ENCODE measurements around the gene PLAGL1.

Gene PLAGL1

DNA sequence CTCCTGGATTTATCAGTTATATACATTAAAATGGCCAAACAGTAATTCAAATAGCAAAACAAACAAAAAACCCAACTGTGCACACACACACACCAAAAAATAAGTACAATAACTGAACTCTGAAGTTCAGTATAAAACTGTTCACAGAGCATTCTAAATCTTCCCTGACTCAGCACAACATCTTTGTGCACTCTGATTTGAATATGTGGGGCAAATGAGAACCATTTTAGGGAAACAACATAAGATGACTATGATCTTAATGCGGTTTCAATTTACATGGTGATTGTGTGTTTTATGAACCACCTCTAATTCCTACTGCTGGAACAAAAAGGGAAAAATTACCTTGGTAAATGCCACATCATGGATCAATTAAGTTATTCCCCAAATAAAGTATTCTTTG lies 41.7 kb downstream of the PLAGL1 start:
- no peak for DNase-seq (ENCODE audit: low read depth in 2 of 2, low spot score in 1 of 2)

DNA sequence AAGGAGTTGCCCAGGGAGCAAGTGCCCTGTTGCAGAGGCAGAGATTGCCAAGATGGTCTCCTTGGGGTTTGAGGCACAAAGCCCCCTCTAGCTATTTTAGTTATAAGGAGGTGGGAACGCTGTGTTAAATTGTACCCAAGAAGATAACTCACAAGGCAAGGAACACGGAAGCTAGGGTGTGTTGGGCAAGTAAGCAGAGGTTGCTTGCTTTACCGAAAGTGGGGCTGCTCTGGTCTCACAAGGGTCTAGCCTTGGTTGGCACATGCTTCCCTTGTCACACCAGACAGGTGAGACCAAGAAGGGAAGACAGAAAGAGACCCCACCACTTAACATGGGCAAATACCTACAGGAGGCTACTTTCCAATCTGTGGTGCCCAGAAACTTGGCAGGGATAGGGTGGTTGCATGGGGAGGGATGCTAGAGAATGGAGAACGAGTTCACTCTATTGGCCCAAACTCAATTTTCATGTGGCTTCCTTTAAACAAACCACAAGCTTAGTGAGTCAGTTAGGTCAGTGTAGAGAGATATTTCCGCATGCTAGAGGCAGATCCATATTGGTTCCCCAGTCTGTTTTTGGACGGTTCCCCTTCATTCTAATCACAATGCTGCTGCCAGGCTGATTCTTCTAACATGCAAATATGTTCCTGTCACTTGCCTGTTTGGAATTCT lies 42.4 kb downstream of the PLAGL1 start:
- no peak for DNase-seq (ENCODE audit: low read depth in 2 of 2, low spot score in 1 of 2)

DNA sequence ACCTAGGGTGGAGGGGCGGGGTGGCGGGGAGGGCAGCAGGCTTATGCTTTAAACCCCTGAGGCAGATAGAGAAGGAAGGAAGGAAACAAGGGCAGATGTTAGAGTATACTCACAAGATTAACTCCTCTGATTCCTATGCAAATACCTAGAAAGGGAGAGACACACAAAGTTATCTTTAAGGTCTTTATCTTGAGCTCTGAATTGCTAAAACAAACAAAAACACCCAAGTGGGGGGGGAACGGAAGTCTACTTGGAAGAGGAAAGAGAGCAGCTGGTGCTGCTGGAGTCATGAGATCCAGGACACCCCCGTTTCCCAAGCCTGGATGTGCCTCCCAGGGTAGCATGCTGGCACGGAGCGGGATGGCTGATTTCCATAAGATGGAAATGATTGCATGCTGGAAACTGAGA lies 43.4 kb downstream of the PLAGL1 start:
- DNase-seq (ENCODE audit: low read depth in 2 of 2, low spot score in 1 of 2) = no peak

DNA sequence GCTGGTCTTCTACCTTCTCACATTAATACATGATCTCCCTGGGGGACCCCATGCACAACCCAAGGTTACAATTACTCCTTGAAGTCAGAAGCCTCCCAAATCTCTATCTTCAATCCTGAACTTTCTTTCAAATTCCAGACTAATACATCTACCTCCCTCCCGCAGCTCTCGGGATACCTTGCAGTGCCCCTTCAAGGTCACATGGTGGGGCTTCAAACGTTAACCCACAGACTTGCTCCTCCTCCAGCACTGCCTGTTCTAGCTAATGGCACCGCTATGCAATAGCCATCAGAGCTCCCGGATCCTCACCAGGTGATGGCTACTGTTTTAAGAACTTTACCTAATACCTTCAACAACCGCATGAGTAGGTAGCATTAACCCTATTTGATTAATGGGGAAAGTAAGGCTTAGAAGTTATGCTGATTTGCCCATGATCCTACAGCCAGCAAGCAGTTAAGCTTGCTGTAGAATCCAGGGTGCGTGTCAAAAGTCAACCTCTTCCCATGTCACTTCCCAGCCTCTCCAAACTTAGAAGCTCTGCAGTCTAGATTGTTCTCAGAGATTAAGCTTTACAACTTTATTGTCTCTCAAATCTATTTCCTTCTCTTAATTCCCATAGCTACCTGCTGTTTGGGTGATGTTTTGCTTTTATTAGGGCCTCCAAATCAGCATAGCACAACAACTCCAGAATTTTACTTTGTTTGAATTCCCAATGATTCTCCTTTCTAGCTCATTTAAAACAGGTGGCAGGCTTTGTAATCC lies 44.7 kb downstream of the PLAGL1 start:
- no peak for DNase-seq (ENCODE audit: low read depth in 2 of 2, low spot score in 1 of 2)

DNA sequence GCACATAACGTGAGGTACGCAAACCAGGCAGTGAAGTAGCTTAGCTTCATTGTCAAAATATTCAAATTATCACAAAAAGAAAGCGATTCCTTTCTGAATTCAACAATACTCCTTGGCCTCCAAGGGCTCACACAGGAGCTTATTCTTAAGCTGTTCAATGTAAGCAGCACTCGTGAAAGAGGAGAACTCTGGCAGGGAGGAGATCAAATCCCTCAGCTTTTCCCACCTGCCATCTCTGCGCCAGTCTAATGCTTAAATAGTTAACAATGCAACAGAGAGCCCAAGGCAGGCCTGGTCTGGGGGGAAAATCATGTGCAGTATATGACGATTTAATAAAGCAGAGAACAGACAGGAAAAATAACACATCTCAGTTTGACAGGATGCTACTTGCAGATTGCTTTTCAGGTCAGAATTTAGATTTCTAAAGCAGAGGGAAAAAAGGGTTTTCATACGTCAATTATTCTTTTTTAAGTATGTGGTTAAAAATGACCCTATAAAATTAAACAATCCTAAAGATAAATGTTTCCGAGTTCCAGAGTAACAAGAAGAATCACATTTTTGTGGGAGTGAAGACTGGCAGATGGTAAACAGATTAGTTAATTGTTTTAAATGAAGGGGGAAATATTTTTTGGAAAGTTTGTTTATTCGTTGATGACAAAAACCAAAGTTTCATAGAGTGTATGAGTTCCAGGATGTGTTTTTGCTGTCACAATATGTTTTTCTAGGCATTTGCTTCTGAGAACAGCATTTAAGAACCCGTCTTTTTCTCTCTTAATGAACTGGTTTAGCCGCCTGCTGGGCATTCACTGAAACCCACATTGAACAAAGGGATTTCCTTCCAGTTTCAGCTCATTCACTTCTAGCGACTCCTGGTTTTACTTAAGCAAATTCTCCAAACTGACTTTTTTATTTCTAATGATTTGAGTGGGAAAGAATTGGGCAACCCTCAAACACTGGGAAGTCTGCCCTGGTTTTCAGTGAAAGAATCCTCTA lies 45.9 kb downstream of the PLAGL1 start:
- no peak for DNase-seq (ENCODE audit: low read depth in 2 of 2, low spot score in 1 of 2)

DNA sequence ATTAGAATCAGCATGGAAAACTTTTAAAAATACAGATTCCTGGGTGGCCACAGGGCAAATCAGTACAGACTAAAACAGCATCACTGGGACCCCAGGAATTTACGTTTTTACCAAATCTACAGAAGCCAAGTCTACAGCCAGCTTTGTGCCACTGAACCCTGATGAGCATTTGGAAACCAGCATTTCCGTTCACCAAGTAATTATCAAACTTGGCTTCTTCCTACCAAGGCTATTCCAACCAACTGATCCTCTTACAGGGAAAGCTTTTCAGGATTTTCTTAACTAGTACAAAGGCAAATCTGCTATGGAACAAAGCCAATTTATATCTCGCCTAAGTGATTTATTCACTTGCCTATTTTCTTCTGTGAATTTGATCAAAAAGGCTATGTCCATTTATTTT lies 47.0 kb downstream of the PLAGL1 start:
- no peak for DNase-seq (ENCODE audit: low read depth in 2 of 2, low spot score in 1 of 2)

DNA sequence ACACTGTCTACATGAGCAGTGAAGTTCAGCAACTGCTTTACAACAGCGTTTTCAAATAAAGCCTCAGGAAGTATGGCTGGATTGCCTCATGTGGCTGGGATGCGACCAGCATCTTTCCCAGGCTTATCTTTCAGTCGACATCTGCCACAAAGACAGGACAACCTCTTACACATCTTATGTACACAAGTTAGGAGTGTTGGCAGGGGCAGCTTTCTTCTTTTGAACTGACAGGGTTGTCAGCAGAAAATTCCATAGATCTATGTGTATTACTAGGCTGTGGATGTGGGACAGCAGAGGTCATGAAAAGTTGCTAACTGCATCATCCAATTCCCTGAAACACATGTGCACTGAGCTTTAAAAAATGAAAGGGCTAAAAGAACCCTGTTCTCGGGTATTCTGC lies 48.1 kb downstream of the PLAGL1 start:
- no peak for DNase-seq (ENCODE audit: low read depth in 2 of 2, low spot score in 1 of 2)

DNA sequence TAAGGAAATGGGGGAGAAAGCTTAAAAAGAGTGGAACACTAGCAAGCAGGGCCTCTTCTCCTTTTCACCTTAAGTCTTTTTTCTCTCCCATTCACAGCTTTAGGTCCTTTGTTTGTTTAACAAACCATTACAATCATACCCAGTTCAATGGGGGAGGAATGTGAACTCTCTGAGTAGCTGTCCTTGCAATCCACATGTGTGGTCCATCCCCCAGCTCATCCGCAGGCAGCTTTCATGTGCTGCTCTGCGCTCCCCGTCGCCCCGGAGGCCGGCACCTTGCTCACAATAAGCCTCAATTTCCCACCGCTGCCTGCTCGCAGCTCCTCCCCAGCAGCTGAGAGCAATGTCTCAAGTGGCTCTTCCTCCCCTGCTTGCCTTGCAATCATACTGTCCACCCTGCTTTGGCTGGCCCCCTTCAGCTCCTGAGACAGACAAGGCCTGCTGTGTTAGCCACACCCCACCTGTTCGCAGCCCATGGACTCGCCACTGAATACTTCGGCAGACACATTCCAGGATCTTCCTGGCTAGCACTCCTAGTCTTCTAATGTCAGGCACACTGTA lies 49.1 kb downstream of the PLAGL1 start:
- DNase-seq (ENCODE audit: low read depth in 2 of 2, low spot score in 1 of 2) = no peak

DNA sequence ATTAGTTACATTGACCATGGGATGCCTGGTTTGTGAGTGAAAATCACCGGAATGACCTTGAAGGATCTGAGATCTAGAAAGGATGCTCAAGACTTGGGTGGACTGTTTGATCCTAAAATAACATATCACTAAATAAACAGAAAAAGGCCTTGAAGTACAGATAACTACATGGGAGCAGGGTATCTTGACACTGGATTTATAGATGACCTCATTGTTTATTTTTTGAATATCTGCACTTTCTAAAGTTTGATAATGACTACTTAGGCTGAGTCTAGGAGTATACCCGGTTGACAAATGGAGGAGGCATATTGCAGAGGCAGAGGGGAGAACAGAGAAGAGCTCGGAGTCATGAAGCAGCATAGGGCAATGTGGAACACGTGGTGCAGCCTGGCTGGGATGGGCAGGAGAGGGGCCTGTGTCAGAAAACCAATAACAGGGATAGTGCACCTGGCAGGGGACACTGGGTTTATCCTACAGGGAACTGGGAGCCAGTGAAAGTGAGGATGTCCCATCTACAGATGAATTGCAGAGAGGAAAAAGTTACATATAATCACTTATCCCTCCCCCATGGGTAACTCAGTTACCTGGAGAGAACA lies 50.3 kb downstream of the PLAGL1 start:
- DNase-seq (ENCODE audit: low read depth in 2 of 2, low spot score in 1 of 2) = no peak

DNA sequence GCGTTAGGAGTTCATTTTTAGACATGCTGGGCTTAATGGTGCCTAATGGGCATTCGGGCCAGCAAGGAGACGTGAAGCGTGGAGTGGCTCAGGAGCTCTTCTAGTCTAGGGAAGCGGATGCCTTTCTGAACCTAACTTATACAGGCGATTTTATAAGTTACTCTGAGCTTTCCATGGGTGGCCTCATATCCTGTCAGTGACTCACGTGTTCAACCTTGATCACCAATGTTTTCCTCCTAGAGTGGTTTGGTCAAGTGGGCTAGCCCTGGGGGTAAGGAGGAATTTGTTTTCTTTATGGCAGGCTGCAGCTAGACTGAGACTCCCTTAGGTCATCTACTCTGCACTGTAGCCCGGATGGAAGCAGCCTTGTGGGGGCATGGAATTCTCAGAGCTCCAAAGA lies 52.1 kb downstream of the PLAGL1 start:
- no peak for DNase-seq (ENCODE audit: low read depth in 2 of 2, low spot score in 1 of 2)

DNA sequence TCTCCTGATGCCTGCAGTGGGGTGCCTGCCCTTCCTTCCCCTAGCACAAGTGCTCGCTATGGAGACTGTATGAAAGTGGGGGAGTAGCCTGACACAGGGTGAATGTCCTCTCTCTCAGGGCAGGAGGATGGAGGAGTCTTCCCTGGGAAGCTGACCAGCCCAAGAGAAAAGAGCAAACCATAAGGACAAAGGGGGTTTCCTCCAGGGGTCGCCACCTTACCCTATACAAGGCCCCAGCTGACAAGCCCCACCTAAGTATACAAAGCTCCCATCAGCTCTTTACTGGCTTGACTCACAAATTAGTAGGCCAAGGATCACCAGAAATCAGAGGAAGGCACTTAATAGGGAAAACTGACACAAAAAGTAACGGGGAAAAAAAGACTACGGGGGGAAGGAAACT lies 54.1 kb downstream of the PLAGL1 start:
- no peak for DNase-seq (ENCODE audit: low read depth in 2 of 2, low spot score in 1 of 2)

DNA sequence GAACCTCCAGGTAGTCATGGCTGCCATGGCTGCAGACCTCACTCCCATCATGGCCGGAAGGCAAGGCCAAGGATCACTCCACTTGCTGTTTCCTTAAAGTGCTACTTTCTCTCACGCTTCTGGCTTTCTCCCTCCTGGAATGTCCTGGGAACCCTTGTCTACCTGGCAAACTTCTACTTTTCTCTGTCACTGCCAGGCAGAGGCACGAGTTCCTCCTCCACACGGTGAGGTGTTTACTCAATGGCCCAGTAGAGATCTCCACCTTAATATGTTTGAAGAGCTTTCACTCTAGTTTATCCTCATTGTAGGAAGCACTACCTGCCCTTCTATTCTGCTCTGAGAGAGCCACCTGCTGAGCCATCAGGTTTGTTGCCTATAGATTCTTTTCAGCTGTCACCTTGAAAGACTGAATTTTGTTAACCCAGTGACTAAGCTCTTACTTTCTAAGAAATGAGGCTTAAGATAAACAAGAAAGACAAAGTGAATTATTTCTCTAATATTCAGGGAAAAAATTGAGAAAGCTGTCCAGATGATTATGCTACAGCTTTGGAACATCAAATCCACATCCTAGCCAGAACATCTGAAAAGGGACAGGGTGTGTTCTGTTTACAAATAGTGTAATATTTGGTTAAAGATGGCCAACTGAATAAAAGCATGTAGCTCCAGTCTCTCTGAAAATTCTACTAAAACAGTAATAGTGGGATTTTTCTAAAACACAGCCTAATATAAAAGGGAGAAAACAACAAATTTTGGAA lies 54.9 kb downstream of the PLAGL1 start:
- no peak for DNase-seq (ENCODE audit: low read depth in 2 of 2, low spot score in 1 of 2)

DNA sequence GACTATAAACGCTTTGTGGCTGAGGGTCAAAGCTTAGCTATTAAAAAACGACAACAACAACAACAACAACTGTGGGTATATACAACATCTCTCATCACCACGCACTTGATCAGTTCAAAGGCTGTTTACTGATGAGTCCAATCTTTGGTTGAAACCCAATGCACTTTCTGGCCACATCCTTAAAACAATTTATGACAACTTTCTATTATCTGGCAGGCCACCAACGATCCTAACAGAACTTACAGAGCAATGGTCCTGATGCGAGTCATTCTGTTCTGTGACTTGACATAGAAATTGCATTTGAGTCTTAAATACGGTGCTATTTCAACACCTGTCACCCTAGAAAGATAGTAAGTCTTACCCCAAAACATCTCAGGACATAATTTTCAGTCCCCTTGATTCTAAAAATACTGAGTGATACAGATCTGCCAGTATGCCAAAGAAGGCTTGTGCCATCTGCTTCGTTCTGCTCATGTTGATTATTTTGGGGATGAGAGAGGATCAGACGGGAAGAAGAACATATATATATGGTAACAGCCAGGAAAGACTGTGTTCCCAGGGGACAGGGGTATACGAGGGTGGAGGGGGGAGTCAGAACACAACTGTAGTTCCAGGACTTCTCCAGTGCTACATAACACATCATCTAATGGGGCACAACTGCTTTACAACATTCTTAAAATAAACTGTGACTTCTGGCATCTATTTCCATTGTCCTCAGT lies 55.8 kb downstream of the PLAGL1 start:
- no peak for DNase-seq (ENCODE audit: low read depth in 2 of 2, low spot score in 1 of 2)

DNA sequence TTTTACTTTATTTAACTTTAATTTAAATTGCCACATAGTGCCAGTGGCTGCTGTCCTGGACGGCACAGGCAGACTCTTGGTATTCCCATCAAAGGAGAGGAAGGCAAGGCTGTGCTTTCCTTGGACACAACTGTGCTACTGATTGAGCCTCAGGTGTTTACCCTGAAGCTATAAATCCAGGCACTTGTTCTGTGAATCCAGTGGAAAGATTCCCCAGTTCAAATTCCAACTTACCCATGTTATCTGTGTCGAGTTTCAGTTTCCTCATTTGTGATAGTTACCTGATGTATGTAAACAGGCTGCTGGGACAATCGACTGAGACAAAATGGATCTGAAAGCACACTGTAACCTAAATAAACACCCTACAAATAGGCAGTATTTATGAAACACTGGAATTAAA lies 57.2 kb downstream of the PLAGL1 start:
- no peak for DNase-seq (ENCODE audit: low read depth in 2 of 2, low spot score in 1 of 2)

DNA sequence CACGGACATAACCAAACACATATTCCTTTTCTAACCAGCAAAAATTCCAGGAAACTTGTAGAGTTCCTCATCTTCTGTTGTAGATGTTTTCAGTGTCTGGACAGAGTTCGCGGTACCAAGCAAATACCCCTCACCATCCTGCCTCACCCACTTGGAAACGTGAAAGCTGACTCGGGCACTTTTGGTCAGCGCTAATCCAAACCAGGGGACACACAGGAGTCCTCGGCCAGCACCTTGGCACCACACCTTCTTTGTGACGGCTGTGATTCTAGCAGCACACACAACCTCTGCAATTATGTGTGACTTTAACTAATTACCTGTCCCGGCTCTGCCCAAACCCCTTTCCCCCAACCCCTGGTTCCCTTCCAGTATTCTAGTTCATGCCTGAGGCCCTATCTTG lies 58.1 kb downstream of the PLAGL1 start:
- DNase-seq (ENCODE audit: low read depth in 2 of 2, low spot score in 1 of 2) = no peak

DNA sequence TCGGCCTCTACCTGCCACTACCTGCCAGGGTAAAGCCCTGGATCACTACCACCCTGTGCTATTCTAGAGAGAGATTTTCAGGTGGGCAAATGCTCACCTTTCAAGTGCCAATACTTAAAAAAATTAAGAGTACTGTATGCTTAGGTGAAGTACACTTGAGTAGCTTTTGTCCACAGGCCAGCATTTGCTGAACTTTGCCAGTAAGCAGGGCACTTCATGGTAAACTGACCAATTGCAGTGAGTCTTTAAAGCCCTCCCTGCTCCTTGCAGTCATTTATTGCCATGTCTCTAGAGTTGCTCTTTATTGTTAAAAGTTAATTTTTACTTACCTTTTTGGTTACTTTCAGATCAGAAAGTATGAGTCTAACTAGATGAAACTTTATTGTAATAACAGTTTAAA lies 58.5 kb downstream of the PLAGL1 start:
- DNase-seq (ENCODE audit: low read depth in 2 of 2, low spot score in 1 of 2) = no peak

DNA sequence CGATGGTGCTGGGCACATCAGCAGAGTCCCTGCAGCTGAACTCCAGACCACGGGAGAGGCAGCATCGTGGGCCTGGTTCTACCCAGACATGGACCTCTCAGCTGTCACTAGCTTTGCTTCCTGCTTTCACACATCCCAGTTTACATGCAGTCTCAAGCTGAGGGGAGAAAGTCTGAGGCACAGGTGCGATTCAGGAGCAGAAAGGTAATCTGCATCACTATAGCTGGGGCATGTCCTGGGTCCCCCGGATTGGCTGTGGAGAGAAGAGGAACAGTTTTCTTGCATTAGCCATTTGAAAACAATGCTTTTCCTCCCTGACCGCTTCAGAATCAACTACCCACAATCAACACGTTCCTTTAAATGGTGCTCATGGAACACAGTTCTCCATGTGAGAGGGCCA lies 59.9 kb downstream of the PLAGL1 start:
- no peak for DNase-seq (ENCODE audit: low read depth in 2 of 2, low spot score in 1 of 2)

DNA sequence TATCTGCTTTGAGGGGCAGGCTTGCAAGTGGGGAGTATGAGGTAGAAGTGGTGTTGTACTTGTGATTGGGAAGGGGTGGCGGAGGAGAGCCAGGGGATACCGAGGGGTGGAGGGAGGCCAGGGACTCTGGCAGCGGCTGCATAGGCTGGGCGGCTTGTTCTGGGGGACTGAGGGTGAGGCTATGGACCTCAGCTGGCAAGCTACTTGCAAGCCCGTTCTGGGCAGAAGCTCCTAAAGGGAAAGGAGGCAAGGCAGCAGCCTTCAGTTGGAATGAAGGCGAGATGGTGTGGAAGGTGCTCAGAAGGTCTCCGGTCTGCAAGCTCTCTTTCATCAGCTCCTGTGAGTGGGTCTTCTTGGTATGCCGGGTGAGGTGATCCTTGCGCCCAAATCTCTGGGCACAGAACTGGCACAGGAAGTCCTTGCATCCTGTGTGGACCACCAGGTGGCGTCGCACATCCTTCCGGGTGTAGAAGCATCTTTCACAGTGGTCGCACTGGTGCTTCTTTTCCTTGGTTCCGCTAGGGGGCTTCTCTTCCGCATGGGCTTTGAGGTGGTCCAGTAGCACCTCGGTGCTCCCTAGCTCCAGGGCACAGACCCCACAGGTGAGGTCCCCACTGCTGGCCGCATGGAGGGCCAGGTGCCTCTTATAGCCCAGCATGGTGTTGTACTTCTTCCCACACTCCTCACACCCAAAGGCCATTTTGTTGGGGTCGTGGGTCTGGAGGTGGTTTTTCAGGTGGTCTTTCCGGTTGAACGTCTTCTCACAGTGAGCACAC lies 66.0 kb downstream of the PLAGL1 start:
- DNase-seq (ENCODE audit: low read depth in 2 of 2, low spot score in 1 of 2) = peak; percentile 11 to 15
